ENCODE measurements around the gene CFAP97D2.
"Not testable (repeated sequence)": the region's sequence is repeated elsewhere in the genome, so short reads cannot be mapped to it uniquely, and the experiment has no call there.

CFAP97D2 gene

GRCh38 chr13:114249077-114249476 is 70.0 kb downstream of the CFAP97D2 start:
- no peak for DNase-seq
- intact Hi-C loops (cut with DNase I): no loop called here

GRCh38 chr13:114251639-114252440 is 72.8 kb downstream of the CFAP97D2 start:
- DNase-seq; intact Hi-C loops (cut with DNase I): not testable (repeated sequence)

- intact Hi-C loops (cut with DNase I): no loop called here
- no peak for DNase-seq
These were observed 77.5 kb downstream of the CFAP97D2 start for GRCh38 chr13:114256547-114256946.

DNA sequence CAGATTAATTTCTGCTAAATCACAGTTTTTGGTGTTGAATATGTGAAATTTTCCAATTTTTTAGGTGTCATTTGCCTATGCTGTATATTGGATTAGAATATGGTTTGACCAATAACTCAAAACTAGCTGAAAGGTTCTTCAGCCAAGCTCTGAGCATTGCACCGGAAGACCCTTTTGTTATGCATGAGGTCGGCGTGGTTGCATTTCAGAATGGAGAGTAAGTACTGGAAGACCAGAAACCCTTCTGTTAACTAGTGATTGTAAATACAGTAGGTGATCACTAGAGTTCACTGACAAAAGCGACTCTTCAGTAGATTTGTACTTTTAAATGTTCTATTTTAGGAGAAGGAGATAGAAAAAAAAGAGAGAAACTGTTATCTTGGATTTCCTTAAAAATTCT is 78.0 kb downstream of the CFAP97D2 start:
- DNase-seq: no peak
- intact Hi-C loops (cut with DNase I): no loop called here

GRCh38 chr13:114258589-114258988 is 79.5 kb downstream of the CFAP97D2 start:
- no peak for DNase-seq
- intact Hi-C loops (cut with DNase I): no loop called here

- intact Hi-C loops (cut with DNase I): no loop called here
- no peak for DNase-seq
These were observed 80.3 kb downstream of the CFAP97D2 start for GRCh38 chr13:114259374-114259773.

GRCh38 chr13:114259974-114260373 is 80.9 kb downstream of the CFAP97D2 start:
- DNase-seq: no peak
- intact Hi-C loops (cut with DNase I): no loop called here

DNA sequence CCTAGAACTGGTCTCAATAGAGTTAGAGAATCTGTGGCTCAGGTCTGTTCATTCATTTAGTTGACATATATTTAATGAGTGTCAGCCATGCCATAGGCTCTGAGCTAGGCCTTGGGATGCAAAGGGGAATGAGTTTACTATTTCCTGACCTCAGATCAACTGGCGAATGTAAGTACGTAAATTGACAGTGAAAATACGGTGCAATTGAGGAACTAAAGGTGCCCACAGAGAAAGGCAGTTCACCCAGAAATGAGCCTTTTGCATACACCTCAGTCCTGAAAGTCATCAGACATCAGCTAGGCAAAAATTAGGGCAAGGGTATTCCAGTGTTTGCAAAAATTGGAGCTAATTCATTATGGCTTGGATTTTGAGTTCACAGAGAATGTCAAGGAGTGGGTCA is 81.8 kb downstream of the CFAP97D2 start:
- intact Hi-C loops (cut with DNase I): no loop called here
- no peak for DNase-seq

GRCh38 chr13:114261328-114261965 is 82.4 kb downstream of the CFAP97D2 start:
- DNase-seq: no peak
- intact Hi-C loops (cut with DNase I): no loop called here

- intact Hi-C loops (cut with DNase I): no loop called here
- DNase-seq: no peak
These were observed 84.5 kb downstream of the CFAP97D2 start for GRCh38 chr13:114263578-114263977.

DNA sequence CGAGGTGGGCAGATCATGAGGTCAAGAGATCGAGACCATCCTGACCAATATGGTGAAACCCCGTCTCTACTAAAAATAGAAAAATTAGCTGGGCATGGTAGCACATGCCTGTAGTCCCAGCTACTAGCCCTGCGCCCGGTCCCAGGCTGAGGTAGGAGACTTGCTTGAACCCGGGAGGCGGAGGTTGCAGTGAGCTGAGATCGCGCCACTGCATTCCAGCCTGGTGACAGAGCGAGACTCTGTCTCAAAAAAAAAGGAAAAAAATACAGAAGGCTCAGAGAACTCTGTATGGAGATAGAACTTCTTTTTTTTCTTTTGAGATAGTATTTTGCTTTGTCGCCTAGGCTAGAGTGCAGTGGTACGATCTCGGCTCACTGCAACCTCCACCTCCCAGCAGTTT is 85.3 kb downstream of the CFAP97D2 start:
- intact Hi-C loops (cut with DNase I); DNase-seq: not testable (repeated sequence)

DNA sequence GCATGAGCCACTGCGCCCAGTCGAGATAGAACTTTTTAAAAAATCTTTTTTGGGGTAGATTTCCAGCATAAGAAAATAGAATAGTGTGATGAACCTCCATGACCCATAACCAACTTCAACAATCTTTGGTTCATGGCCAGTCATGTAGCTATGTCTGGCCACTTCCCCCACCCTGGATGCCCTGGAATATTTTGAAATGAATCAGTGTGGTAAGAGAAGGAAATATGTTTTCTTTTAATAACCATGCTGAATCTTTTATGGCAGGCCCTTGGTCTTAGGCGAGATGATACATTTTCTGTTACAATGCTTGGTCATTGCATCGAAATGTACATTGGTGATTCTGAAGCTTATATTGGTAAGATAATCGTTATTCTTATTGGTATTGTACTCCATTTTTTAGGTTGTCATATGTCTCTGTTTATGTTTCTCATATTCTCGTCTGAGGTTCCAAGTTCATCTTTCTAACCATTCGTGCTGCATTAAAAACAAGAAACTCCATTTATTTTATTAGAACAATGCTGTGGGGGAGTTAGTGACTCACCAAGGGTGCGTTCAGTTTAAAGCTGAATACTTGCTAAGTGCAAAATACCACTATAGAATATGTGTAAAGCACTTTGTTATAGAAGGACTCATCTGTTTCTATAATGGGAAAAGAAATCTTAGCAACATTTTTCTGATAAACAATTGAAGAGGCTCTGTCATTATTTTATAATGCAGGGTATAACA is 86.0 kb downstream of the CFAP97D2 start:
- DNase-seq: peak in 6 of 42 donors; percentile 8 to 49 (median 29)
- intact Hi-C loops (cut with DNase I): no loop called here

DNA sequence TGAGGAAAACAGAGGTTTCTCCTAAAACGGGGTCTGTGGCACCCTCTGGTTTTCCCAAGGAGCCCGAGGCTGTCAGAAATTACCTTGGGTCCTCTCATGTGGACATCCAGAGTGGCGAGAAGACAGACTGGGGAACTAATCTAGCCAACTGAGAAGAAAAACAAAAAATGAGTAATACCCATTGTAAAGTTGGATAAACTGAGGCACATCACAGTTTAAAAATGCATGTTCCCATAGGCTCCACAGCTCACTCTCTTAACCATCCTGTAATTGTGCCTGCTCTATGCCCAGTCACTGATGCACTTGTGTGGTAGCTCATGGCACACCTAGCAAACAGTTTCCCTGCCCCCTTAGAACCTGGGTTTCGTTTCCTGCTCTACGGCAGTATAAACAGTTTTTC is 87.2 kb downstream of the CFAP97D2 start:
- DNase-seq: no peak
- intact Hi-C loops (cut with DNase I): no loop called here

GRCh38 chr13:114268344-114269280 is 89.6 kb downstream of the CFAP97D2 start:
- intact Hi-C loops (cut with DNase I): no loop called here

DNA sequence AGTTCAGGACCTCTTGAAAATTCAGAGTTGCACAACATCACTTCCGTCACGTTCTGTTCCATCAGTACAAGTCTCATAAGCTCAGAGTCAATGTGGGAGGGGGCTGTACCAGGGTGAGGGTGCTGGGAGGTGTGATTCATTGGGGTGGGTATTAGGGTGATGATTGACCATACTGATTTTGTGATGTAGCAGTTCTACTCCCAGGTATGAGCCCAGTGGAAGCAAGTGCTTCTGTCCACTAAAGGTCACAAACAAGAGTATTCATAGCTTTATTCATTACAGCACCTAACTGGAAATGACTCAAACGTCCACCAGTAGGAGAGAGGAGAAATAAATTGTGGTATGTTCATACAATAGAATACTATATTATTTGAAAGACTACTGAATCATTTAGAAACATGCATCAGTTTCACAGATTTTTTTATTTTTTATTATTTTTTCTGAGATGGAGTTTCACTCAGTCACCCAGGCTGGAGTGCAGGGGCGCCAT is 90.3 kb downstream of the CFAP97D2 start:
- DNase-seq: no peak
- intact Hi-C loops (cut with DNase I): no loop called here

More at GRCh38 chr13:114268344-114269280, 89.6 kb downstream of the CFAP97D2 start:
- no peak for DNase-seq

Data from head of caudate nucleus (tissue), 42 donors.